Pericardium fibroblast (primary cell): Measurements from ENCODE around the gene EVI2A. TPM values are rescaled to one million over a fixed set of nuclear protein-coding genes. Genes with fewer than 3 reads are reported as not detected.

ENCODE experiments used
- total RNA-seq: library from RNA; depleted of rRNA; stranded (reverse); fragments of >200 nt; gene quantifications from 2 replicates; pipeline ENCODE4 v1.2.3, GENCODE V29; 2015

The EVI2A gene
- 0.23 and 0.77 TPM in 2 replicates for total RNA-seq

GRCh38 chr17:31321481-31321880, at the start of gene EVI2A:
Gene EVI2A (minus strand): TSS chr17:31321622. CDS start chr17:31319013, 2,609 bp downstream.

GRCh38 chr17:31313982-31314781, 7.2 kb downstream of the EVI2A start, which contains the start of gene EVI2B:
Gene EVI2B (minus strand): TSS chr17:31314054. CDS start chr17:31305609, 8,445 bp downstream.

GRCh38 chr17:31297090-31297489, 24.3 kb downstream of the EVI2A start, which contains the start of gene OMG:
Gene OMG (minus strand): TSS chr17:31297239. CDS start chr17:31296331, 908 bp downstream.

Other genes with a start within 250 kb of the EVI2A start
- 18.0 and 23.9 TPM in 2 replicates for gene NF1, start 226.6 kb downstream of the EVI2A start, total RNA-seq
- 3.3 and 7.9 TPM in 2 replicates for gene OMG, start 24.4 kb downstream of the EVI2A start, total RNA-seq
- under 0.01 and 0.43 TPM in 2 replicates for gene EVI2B, start 7.6 kb downstream of the EVI2A start, total RNA-seq
- gene RAB11FIP4, start 70.1 kb upstream of the EVI2A start, total RNA-seq: 0.47 and 20.2 TPM in 2 replicates